Measurements from ENCODE around the gene CDC20. TPM values are rescaled to one million over a fixed set of nuclear protein-coding genes. Genes with fewer than 3 reads are reported as not detected.

CDC20 gene
- total and polyA plus RNA-seq, 2 donors: 14.1 to 68.1 TPM

- H3K36me3 ChIP-seq (ENCODE audit: control insufficient read depth in 2 of 2, insufficient read depth in 2 of 2, low read length in 1 of 2): no peaks in the 10 kb centered on the region
- WGBS: 97% methylated on average over 3 of the region's 3 CpGs
These were observed 43.3 kb upstream of the CDC20 start for GRCh38 chr1:43315481-43315880.

GRCh38 chr1:43315963-43316737, 42.6 kb upstream of the CDC20 start:
- no peak overlapping the region for H3K4me3 ChIP-seq (ENCODE audit: low read length in 2 of 2)
- no peaks in the 10 kb centered on the region for H3K36me3 ChIP-seq (ENCODE audit: control insufficient read depth in 2 of 2, insufficient read depth in 2 of 2, low read length in 1 of 2)
- no peaks in the 10 kb centered on the region for H3K27me3 ChIP-seq (ENCODE audit: control insufficient read depth in 2 of 2, insufficient read depth in 1 of 2, low read length in 1 of 2)
- no peaks in the 10 kb centered on the region for H3K9me3 ChIP-seq (ENCODE audit: control insufficient read depth in 2 of 2, insufficient read depth in 1 of 2, low read length in 1 of 2)
- H3K4me1 ChIP-seq (ENCODE audit: control insufficient read depth in 2 of 2, insufficient read depth in 2 of 2, low read length in 2 of 2): no peaks in the 10 kb centered on the region
- H3K27ac ChIP-seq (ENCODE audit: low read depth in 1 of 2, low read length in 1 of 2): no peak overlapping the region
- no peak for DNase-seq (ENCODE audit: low read depth in 6 of 9, low spot score in 9 of 9)
- 97% methylated on average over 10 of the region's 10 CpGs for WGBS

More at GRCh38 chr1:43315481-43315880, 43.3 kb upstream of the CDC20 start:
- no peaks in the 10 kb centered on the region for H3K27me3 ChIP-seq (ENCODE audit: control insufficient read depth in 2 of 2, insufficient read depth in 1 of 2, low read length in 1 of 2)
- no peaks in the 10 kb centered on the region for H3K9me3 ChIP-seq (ENCODE audit: control insufficient read depth in 2 of 2, insufficient read depth in 1 of 2, low read length in 1 of 2)
- H3K4me1 ChIP-seq (ENCODE audit: control insufficient read depth in 2 of 2, insufficient read depth in 2 of 2, low read length in 2 of 2): no peaks in the 10 kb centered on the region
- no peak for DNase-seq (ENCODE audit: low read depth in 6 of 9, low spot score in 9 of 9)
- no peak overlapping the region for H3K4me3 ChIP-seq (ENCODE audit: low read length in 2 of 2)
- no peak overlapping the region for H3K27ac ChIP-seq (ENCODE audit: low read depth in 1 of 2, low read length in 1 of 2)

GRCh38 chr1:43316738-43317520, 41.9 kb upstream of the CDC20 start:
- Histone ChIP-seq H3K4me3 (ENCODE audit: low read length in 2 of 2) (no peak overlapping the region), H3K36me3 (ENCODE audit: control insufficient read depth in 2 of 2, insufficient read depth in 2 of 2, low read length in 1 of 2) (no peaks in the 10 kb centered on the region), H3K27me3 (ENCODE audit: control insufficient read depth in 2 of 2, insufficient read depth in 1 of 2, low read length in 1 of 2) (no peaks in the 10 kb centered on the region), H3K9me3 (ENCODE audit: control insufficient read depth in 2 of 2, insufficient read depth in 1 of 2, low read length in 1 of 2) (no peaks in the 10 kb centered on the region), H3K4me1 (ENCODE audit: control insufficient read depth in 2 of 2, insufficient read depth in 2 of 2, low read length in 2 of 2) (no peaks in the 10 kb centered on the region), H3K27ac (ENCODE audit: low read depth in 1 of 2, low read length in 1 of 2) (no peak overlapping the region)
- no peak for DNase-seq (ENCODE audit: low read depth in 6 of 9, low spot score in 9 of 9)
- 95% methylated on average over 16 of the region's 16 CpGs for WGBS

GRCh38 chr1:43317817-43318471, 40.8 kb upstream of the CDC20 start:
- 96% methylated on average over 15 of the region's 15 CpGs for WGBS
- no peak overlapping the region for H3K4me3 ChIP-seq (ENCODE audit: low read length in 2 of 2)
- no peaks in the 10 kb centered on the region for H3K27me3 ChIP-seq (ENCODE audit: control insufficient read depth in 2 of 2, insufficient read depth in 1 of 2, low read length in 1 of 2)
- no peaks in the 10 kb centered on the region for H3K9me3 ChIP-seq (ENCODE audit: control insufficient read depth in 2 of 2, insufficient read depth in 1 of 2, low read length in 1 of 2)
- H3K4me1 ChIP-seq (ENCODE audit: control insufficient read depth in 2 of 2, insufficient read depth in 2 of 2, low read length in 2 of 2): no peaks in the 10 kb centered on the region
- no peaks in the 10 kb centered on the region for H3K36me3 ChIP-seq (ENCODE audit: control insufficient read depth in 2 of 2, insufficient read depth in 2 of 2, low read length in 1 of 2)
- DNase-seq (ENCODE audit: low read depth in 6 of 9, low spot score in 9 of 9): no peak
- no peak overlapping the region for H3K27ac ChIP-seq (ENCODE audit: low read depth in 1 of 2, low read length in 1 of 2)

- Histone ChIP-seq H3K27ac (ENCODE audit: low read depth in 1 of 2, low read length in 1 of 2) (no peak overlapping the region), H3K27me3 (ENCODE audit: control insufficient read depth in 2 of 2, insufficient read depth in 1 of 2, low read length in 1 of 2) (no peaks in the 10 kb centered on the region), H3K4me3 (ENCODE audit: low read length in 2 of 2) (no peak overlapping the region), H3K36me3 (ENCODE audit: control insufficient read depth in 2 of 2, insufficient read depth in 2 of 2, low read length in 1 of 2) (no peaks in the 10 kb centered on the region), H3K9me3 (ENCODE audit: control insufficient read depth in 2 of 2, insufficient read depth in 1 of 2, low read length in 1 of 2) (no peaks in the 10 kb centered on the region), H3K4me1 (ENCODE audit: control insufficient read depth in 2 of 2, insufficient read depth in 2 of 2, low read length in 2 of 2) (no peaks in the 10 kb centered on the region)
- no peak for DNase-seq (ENCODE audit: low read depth in 6 of 9, low spot score in 9 of 9)
- 96% methylated on average over 4 of the region's 4 CpGs for WGBS
These were observed 40.0 kb upstream of the CDC20 start for GRCh38 chr1:43318831-43319230.

GRCh38 chr1:43319288-43319687, 39.5 kb upstream of the CDC20 start:
- H3K27me3 ChIP-seq (ENCODE audit: control insufficient read depth in 2 of 2, insufficient read depth in 1 of 2, low read length in 1 of 2): no peaks in the 10 kb centered on the region
- 98% methylated on average over 5 of the region's 5 CpGs for WGBS
- no peak for DNase-seq (ENCODE audit: low read depth in 6 of 9, low spot score in 9 of 9)
- no peak overlapping the region for H3K4me3 ChIP-seq (ENCODE audit: low read length in 2 of 2)
- H3K9me3 ChIP-seq (ENCODE audit: control insufficient read depth in 2 of 2, insufficient read depth in 1 of 2, low read length in 1 of 2): no peaks in the 10 kb centered on the region
- H3K4me1 ChIP-seq (ENCODE audit: control insufficient read depth in 2 of 2, insufficient read depth in 2 of 2, low read length in 2 of 2): no peaks in the 10 kb centered on the region
- no peak overlapping the region for H3K27ac ChIP-seq (ENCODE audit: low read depth in 1 of 2, low read length in 1 of 2)
- H3K36me3 ChIP-seq (ENCODE audit: control insufficient read depth in 2 of 2, insufficient read depth in 2 of 2, low read length in 1 of 2): no peaks in the 10 kb centered on the region

- H3K4me1 ChIP-seq (ENCODE audit: control insufficient read depth in 2 of 2, insufficient read depth in 2 of 2, low read length in 2 of 2): no peaks in the 10 kb centered on the region
- no peak overlapping the region for H3K27ac ChIP-seq (ENCODE audit: low read depth in 1 of 2, low read length in 1 of 2)
- 66% methylated on average over 3 of the region's 3 CpGs for WGBS
- H3K4me3 ChIP-seq (ENCODE audit: low read length in 2 of 2): no peak overlapping the region
- no peak for DNase-seq (ENCODE audit: low read depth in 6 of 9, low spot score in 9 of 9)
- H3K36me3 ChIP-seq (ENCODE audit: control insufficient read depth in 2 of 2, insufficient read depth in 2 of 2, low read length in 1 of 2): no peaks in the 10 kb centered on the region
- H3K9me3 ChIP-seq (ENCODE audit: control insufficient read depth in 2 of 2, insufficient read depth in 1 of 2, low read length in 1 of 2): no peaks in the 10 kb centered on the region
- H3K27me3 ChIP-seq (ENCODE audit: control insufficient read depth in 2 of 2, insufficient read depth in 1 of 2, low read length in 1 of 2): no peaks in the 10 kb centered on the region
These were observed 39.0 kb upstream of the CDC20 start for GRCh38 chr1:43319766-43320165.

GRCh38 chr1:43321331-43321891, 37.4 kb upstream of the CDC20 start:
- H3K27me3 ChIP-seq (ENCODE audit: control insufficient read depth in 2 of 2, insufficient read depth in 1 of 2, low read length in 1 of 2): no peaks in the 10 kb centered on the region
- H3K4me3 ChIP-seq (ENCODE audit: low read length in 2 of 2): no peak overlapping the region
- H3K9me3 ChIP-seq (ENCODE audit: control insufficient read depth in 2 of 2, insufficient read depth in 1 of 2, low read length in 1 of 2): peaks cover 0 to 4% of the 10 kb centered on the region in 2 donors
- H3K36me3 ChIP-seq (ENCODE audit: control insufficient read depth in 2 of 2, insufficient read depth in 2 of 2, low read length in 1 of 2): no peaks in the 10 kb centered on the region
- H3K27ac ChIP-seq (ENCODE audit: low read depth in 1 of 2, low read length in 1 of 2): no peak overlapping the region
- DNase-seq (ENCODE audit: low read depth in 6 of 9, low spot score in 9 of 9): no peak
- WGBS: 99% methylated on average over 16 of the region's 16 CpGs
- no peaks in the 10 kb centered on the region for H3K4me1 ChIP-seq (ENCODE audit: control insufficient read depth in 2 of 2, insufficient read depth in 2 of 2, low read length in 2 of 2)

GRCh38 chr1:43322506-43322905, 36.3 kb upstream of the CDC20 start:
- Histone ChIP-seq H3K27ac (ENCODE audit: low read depth in 1 of 2, low read length in 1 of 2) (no peak overlapping the region), H3K4me3 (ENCODE audit: low read length in 2 of 2) (no peak overlapping the region), H3K36me3 (ENCODE audit: control insufficient read depth in 2 of 2, insufficient read depth in 2 of 2, low read length in 1 of 2) (no peaks in the 10 kb centered on the region), H3K9me3 (ENCODE audit: control insufficient read depth in 2 of 2, insufficient read depth in 1 of 2, low read length in 1 of 2) (peaks cover 0 to 9% of the 10 kb centered on the region in 2 donors), H3K27me3 (ENCODE audit: control insufficient read depth in 2 of 2, insufficient read depth in 1 of 2, low read length in 1 of 2) (no peaks in the 10 kb centered on the region), H3K4me1 (ENCODE audit: control insufficient read depth in 2 of 2, insufficient read depth in 2 of 2, low read length in 2 of 2) (no peaks in the 10 kb centered on the region)
- no peak for DNase-seq (ENCODE audit: low read depth in 6 of 9, low spot score in 9 of 9)
- WGBS: 97% methylated on average over 5 of the region's 5 CpGs

Measured in thymus (tissue), 11 donors.